WTC11 (cell line): ENCODE results near the gene HES4. TPM values are rescaled to one million over a fixed set of nuclear protein-coding genes. Genes with fewer than 3 reads are reported as not detected.

Experiments
- ATAC-seq: fragments of 200-7000 bp; cut with Tn5 transposase; 2 replicates; pipeline ENCODE4 v1.10.0; 2021; ENCODE audit warnings: mild to moderate bottlenecking, moderate library complexity
- CTCF ChIA-PET: fragments of 300-600 bp; sonication (Branson Sonifier 250); formaldehyde crosslinking; loops from one replicate; lab custom pipeline; 2021; ENCODE audit warnings: antibody characterized with exemption; lab: Charles Lee
- POLR2A ChIA-PET: fragments of 350-600 bp; sonication (Branson Sonifier 250); formaldehyde crosslinking; loops from one replicate; lab custom pipeline; 2021; ENCODE audit warnings: antibody characterized with exemption; lab: Charles Lee
- DNase-seq: peaks from one replicate; pipeline ENCODE4 v3.0.0; 2021; ENCODE audit warnings: low spot score
- H3K27ac Mint-ChIP-seq: 2 replicates; pipeline ENCODE4 v1.8.0; 2021; ENCODE audit warnings: mixed read lengths
- H3K27me3 Mint-ChIP-seq: 2 replicates; pipeline ENCODE4 v1.8.0; 2021; ENCODE audit warnings: low read depth, mild to moderate bottlenecking, moderate library complexity, mixed read lengths
- H3K36me3 Mint-ChIP-seq: 2 replicates; pipeline ENCODE4 v1.8.0; 2021; ENCODE audit warnings: mixed read lengths
- H3K4me1 Mint-ChIP-seq: 2 replicates; pipeline ENCODE4 v1.8.0; 2022; ENCODE audit warnings: mixed read lengths
- H3K4me3 Mint-ChIP-seq: 2 replicates; pipeline ENCODE4 v1.8.0; 2021; ENCODE audit warnings: mild to moderate bottlenecking, moderate library complexity, mixed read lengths
- H3K9me3 Mint-ChIP-seq: 2 replicates; pipeline ENCODE4 v1.8.0; 2021; ENCODE audit warnings: mixed read lengths
- ATF1 ChIP-seq: sonication (generic); formaldehyde crosslinking; IDR thresholded peaks from 2 replicates; pipeline ENCODE4 v1.8.1; 2023; ENCODE audit warnings: mild to moderate bottlenecking, moderate library complexity, missing genetic modification reagents
- CREB1 ChIP-seq: sonication (generic); formaldehyde crosslinking; IDR thresholded peaks from 2 replicates; pipeline ENCODE4 v1.8.0; 2023; ENCODE audit warnings: mild to moderate bottlenecking, missing genetic modification reagents
- ESRRA ChIP-seq: sonication (generic); formaldehyde crosslinking; IDR thresholded peaks from 2 replicates; pipeline ENCODE4 v1.8.1; 2022; ENCODE audit warnings: mild to moderate bottlenecking, missing genetic modification reagents, borderline replicate concordance
- FOXJ3 ChIP-seq: sonication (generic); formaldehyde crosslinking; IDR thresholded peaks from 2 replicates; pipeline ENCODE4 v1.9.0; 2021; ENCODE audit warnings: missing genetic modification reagents, mild to moderate bottlenecking, borderline replicate concordance
- GTF2I ChIP-seq: fragments of 250-450 bp; sonication (Bioruptor Pico); conservative IDR thresholded peaks from 2 replicates; pipeline ENCODE4 v1.4.0; 2021; ENCODE audit warnings: mild to moderate bottlenecking
- HMGA2 ChIP-seq: fragments of 250-450 bp; sonication (Bioruptor Pico); IDR thresholded peaks from 2 replicates; pipeline ENCODE4 v1.4.0; 2021; ENCODE audit warnings: mild to moderate bottlenecking, moderate library complexity
- IRF2 ChIP-seq: sonication (generic); formaldehyde crosslinking; IDR thresholded peaks from 2 replicates; pipeline ENCODE4 v1.8.0; 2022; ENCODE audit warnings: low read depth, missing genetic modification reagents, borderline replicate concordance
- JAZF1 ChIP-seq: fragments of 250-450 bp; sonication (Bioruptor Pico); IDR thresholded peaks from 2 replicates; pipeline ENCODE4 v1.9.0; 2021; ENCODE audit warnings: moderate library complexity, mild to moderate bottlenecking, inconsistent platforms
- MXD4 ChIP-seq: fragments of 250-450 bp; sonication (Bioruptor Pico); IDR thresholded peaks from 2 replicates; pipeline ENCODE4 v1.8.0; 2021; ENCODE audit warnings: mild to moderate bottlenecking, moderate library complexity, borderline replicate concordance
- MYBL2 ChIP-seq: sonication (generic); formaldehyde crosslinking; IDR thresholded peaks from 2 replicates; pipeline ENCODE4 v1.8.1; 2023; ENCODE audit warnings: mild to moderate bottlenecking, moderate library complexity, missing genetic modification reagents
- NFYB ChIP-seq: sonication (generic); formaldehyde crosslinking; conservative IDR thresholded peaks from 2 replicates; pipeline ENCODE4 v1.8.0; 2022; ENCODE audit warnings: low read depth, missing genetic modification reagents
- PRRX2 ChIP-seq: fragments of 250-450 bp; sonication (Bioruptor Pico); IDR thresholded peaks from 2 replicates; pipeline ENCODE4 v1.8.0; 2021; ENCODE audit warnings: mild to moderate bottlenecking
- SP1 ChIP-seq: sonication (generic); formaldehyde crosslinking; conservative IDR thresholded peaks from 2 replicates; pipeline ENCODE4 v1.8.1; 2022; ENCODE audit warnings: missing genetic modification reagents
- ZNF138 ChIP-seq: sonication (generic); formaldehyde crosslinking; conservative IDR thresholded peaks from 2 replicates; pipeline ENCODE4 v1.8.1; 2022; ENCODE audit warnings: mild to moderate bottlenecking, moderate library complexity, missing genetic modification reagents
- ZNF219 ChIP-seq: sonication (generic); formaldehyde crosslinking; IDR thresholded peaks from 2 replicates; pipeline ENCODE4 v1.8.0; 2023; ENCODE audit warnings: missing genetic modification reagents, mild to moderate bottlenecking, borderline replicate concordance
- ZNF232 ChIP-seq: sonication (generic); formaldehyde crosslinking; IDR thresholded peaks from 2 replicates; pipeline ENCODE4 v1.8.0; 2022; ENCODE audit warnings: mild to moderate bottlenecking, missing genetic modification reagents
- ZNF317 ChIP-seq: sonication (generic); formaldehyde crosslinking; IDR thresholded peaks from 2 replicates; pipeline ENCODE4 v1.8.1; 2023; ENCODE audit warnings: low read depth, mild to moderate bottlenecking, moderate library complexity, missing genetic modification reagents, borderline replicate concordance
- ZNF423 ChIP-seq: fragments of 250-450 bp; sonication (Bioruptor Pico); IDR thresholded peaks from 2 replicates; pipeline ENCODE4 v2.1.2; 2022; ENCODE audit warnings: mild to moderate bottlenecking, moderate library complexity
- total RNA-seq: library from RNA; stranded (reverse); gene quantifications from 3 replicates; pipeline ENCODE4 v1.2.3, GENCODE V29; 2021
- TF ChIP-seq, protein P1 (sequence below): sonication (generic); formaldehyde crosslinking; IDR thresholded peaks from 2 replicates; pipeline ENCODE4 v1.8.0; 2023; ENCODE audit warnings: mild to moderate bottlenecking, missing genetic modification reagents
- TF ChIP-seq, protein P2 (sequence below): sonication (generic); formaldehyde crosslinking; IDR thresholded peaks from 2 replicates; pipeline ENCODE4 v1.8.0; 2023; ENCODE audit warnings: missing genetic modification reagents
- TF ChIP-seq, protein P3 (sequence below): sonication (generic); formaldehyde crosslinking; IDR thresholded peaks from 2 replicates; pipeline ENCODE4 v1.8.0; 2022; ENCODE audit warnings: mild to moderate bottlenecking, missing genetic modification reagents
- TF ChIP-seq, protein P4 (sequence below): sonication (generic); formaldehyde crosslinking; IDR thresholded peaks from 2 replicates; pipeline ENCODE4 v1.8.1; 2023; ENCODE audit warnings: mild to moderate bottlenecking, missing genetic modification reagents, moderate library complexity

HES4 gene
- total RNA-seq, 1 experiment from 2014 or later = 4.5 TPM

DNA sequence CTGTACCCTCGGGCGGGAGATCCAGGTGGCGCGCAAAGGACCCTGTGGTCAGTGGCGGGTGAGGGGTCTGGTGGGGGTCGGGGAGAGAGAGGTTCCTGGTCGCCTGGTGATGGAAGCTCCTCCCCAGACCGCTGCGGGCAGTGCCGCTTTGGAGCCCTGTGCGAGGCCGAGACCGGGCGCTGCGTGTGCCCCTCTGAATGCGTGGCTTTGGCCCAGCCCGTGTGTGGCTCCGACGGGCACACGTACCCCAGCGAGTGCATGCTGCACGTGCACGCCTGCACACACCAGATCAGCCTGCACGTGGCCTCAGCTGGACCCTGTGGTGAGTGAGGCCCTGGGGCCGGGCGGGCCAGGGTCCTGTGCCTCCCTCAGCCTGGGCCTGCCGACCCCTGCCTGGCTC is 43.5 kb upstream of the HES4 start:
- POLR2A ChIA-PET = no interaction called here
- no peak overlapping the region for H3K4me3 Mint-ChIP-seq
- H3K9me3 Mint-ChIP-seq = no peaks in the 10 kb centered on the region

DNA sequence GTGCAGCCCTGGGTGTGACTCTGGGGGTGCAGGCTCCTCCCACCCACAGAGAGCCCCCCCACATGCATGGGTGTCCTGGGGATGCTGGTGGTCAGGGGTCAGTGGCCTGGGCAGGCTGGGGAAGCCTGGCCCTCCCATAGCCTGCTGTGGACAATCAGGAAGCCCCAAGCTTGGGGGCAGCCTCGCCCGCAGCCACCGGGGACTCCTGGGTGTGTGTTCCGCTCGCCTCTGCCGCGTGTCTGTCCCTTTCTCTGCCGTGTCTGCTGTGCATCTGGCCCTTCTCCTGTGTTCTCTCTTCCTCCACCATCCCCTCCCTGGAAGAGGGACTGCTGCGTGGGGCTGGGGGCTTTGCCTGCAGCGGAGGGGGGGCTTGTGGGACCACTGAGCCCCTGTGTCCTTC is 42.9 kb upstream of the HES4 start:
- H3K27me3 Mint-ChIP-seq = peaks cover 24% of the 10 kb centered on the region
- ATAC-seq (no peak), DNase-seq (no peak)
- TF ChIP-seq, protein P1, sequence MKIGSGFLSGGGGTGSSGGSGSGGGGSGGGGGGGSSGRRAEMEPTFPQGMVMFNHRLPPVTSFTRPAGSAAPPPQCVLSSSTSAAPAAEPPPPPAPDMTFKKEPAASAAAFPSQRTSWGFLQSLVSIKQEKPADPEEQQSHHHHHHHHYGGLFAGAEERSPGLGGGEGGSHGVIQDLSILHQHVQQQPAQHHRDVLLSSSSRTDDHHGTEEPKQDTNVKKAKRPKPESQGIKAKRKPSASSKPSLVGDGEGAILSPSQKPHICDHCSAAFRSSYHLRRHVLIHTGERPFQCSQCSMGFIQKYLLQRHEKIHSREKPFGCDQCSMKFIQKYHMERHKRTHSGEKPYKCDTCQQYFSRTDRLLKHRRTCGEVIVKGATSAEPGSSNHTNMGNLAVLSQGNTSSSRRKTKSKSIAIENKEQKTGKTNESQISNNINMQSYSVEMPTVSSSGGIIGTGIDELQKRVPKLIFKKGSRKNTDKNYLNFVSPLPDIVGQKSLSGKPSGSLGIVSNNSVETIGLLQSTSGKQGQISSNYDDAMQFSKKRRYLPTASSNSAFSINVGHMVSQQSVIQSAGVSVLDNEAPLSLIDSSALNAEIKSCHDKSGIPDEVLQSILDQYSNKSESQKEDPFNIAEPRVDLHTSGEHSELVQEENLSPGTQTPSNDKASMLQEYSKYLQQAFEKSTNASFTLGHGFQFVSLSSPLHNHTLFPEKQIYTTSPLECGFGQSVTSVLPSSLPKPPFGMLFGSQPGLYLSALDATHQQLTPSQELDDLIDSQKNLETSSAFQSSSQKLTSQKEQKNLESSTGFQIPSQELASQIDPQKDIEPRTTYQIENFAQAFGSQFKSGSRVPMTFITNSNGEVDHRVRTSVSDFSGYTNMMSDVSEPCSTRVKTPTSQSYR (CRISPR knock-in tag) = no peak
- no peak for TF ChIP-seq IRF2 (CRISPR knock-in tag)
- no peak for TF ChIP-seq MXD4
- TF ChIP-seq, protein P2, sequence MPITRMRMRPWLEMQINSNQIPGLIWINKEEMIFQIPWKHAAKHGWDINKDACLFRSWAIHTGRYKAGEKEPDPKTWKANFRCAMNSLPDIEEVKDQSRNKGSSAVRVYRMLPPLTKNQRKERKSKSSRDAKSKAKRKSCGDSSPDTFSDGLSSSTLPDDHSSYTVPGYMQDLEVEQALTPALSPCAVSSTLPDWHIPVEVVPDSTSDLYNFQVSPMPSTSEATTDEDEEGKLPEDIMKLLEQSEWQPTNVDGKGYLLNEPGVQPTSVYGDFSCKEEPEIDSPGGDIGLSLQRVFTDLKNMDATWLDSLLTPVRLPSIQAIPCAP (CRISPR knock-in tag) = no peak
- no peak for TF ChIP-seq ZNF317 (CRISPR knock-in tag)
- no peak for TF ChIP-seq FOXJ3 (CRISPR knock-in tag)
- no peak for TF ChIP-seq ZNF138
- no peak for TF ChIP-seq HMGA2 (CRISPR knock-in tag)
- H3K4me1 Mint-ChIP-seq = peaks cover 5% of the 10 kb centered on the region
- H3K27ac Mint-ChIP-seq = peak overlapping the region; percentile 36; the same call in 1 of the 2 replicates
- ChIA-PET CTCF (interaction anchor here (1.5 kb wide), 1 partner anchor 21 kb away, joined by 4 read pairs; no protein-coding TSS in a partner anchor), POLR2A (no interaction called here)
- H3K4me3 Mint-ChIP-seq = no peak overlapping the region
- H3K36me3 Mint-ChIP-seq = peaks cover 10% of the 10 kb centered on the region
- H3K9me3 Mint-ChIP-seq = no peaks in the 10 kb centered on the region

More for the DNA sequence above, 43.5 kb upstream of the HES4 start:
- peaks cover 5% of the 10 kb centered on the region for H3K4me1 Mint-ChIP-seq
- no peak for ATAC-seq
- H3K27me3 Mint-ChIP-seq = peaks cover 18% of the 10 kb centered on the region
- peaks cover 10% of the 10 kb centered on the region for H3K36me3 Mint-ChIP-seq
- DNase-seq = no peak
- TF ChIP-seq GTF2I (no peak), NFYB (CRISPR knock-in tag) (no peak), ZNF317 (CRISPR knock-in tag) (no peak), PRRX2 (CRISPR knock-in tag) (no peak), ESRRA (CRISPR knock-in tag) (no peak), ATF1 (CRISPR knock-in tag) (no peak), ZNF138 (no peak), ZNF219 (CRISPR knock-in tag) (no peak)
- H3K27ac Mint-ChIP-seq = peak overlapping the region; percentile 36; the same call in 1 of the 2 replicates
- CTCF ChIA-PET = interaction anchor here (1.5 kb wide), 1 partner anchor 21 kb away, joined by 4 read pairs; no protein-coding TSS in a partner anchor

DNA sequence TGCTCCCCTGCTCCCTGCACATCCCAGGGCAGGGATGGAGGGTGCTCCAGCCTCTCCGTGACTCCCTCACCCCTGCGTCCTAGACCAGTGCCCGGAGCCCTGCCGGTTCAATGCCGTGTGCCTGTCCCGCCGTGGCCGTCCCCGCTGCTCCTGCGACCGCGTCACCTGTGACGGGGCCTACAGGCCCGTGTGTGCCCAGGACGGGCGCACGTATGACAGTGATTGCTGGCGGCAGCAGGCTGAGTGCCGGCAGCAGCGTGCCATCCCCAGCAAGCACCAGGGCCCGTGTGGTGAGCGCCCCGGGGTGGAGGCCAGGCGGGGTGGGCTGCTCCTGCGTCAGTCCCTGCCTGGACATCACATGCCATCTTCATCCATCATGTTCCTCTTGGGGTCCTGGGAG is 42.0 kb upstream of the HES4 start:
- DNase-seq = no peak
- Mint-ChIP-seq H3K27me3 (peaks cover 33% of the 10 kb centered on the region), H3K36me3 (peaks cover 7% of the 10 kb centered on the region), H3K27ac (no peak overlapping the region), H3K9me3 (no peaks in the 10 kb centered on the region), H3K4me1 (peaks cover 5% of the 10 kb centered on the region), H3K4me3 (no peak overlapping the region)
- ATAC-seq = no peak
- CTCF ChIA-PET = interaction anchor here (1.1 to 4.0 kb wide), 6 partner anchors 10 to 47 kb away, joined by 3 to 35 read pairs (median 10); no protein-coding TSS in a partner anchor
- POLR2A ChIA-PET = interaction anchor here (1.9 to 2.9 kb wide), 3 partner anchors 17 to 57 kb away, joined by 5 to 15 read pairs (median 10); no protein-coding TSS in a partner anchor
- no peak for TF ChIP-seq HMGA2 (CRISPR knock-in tag)

DNA sequence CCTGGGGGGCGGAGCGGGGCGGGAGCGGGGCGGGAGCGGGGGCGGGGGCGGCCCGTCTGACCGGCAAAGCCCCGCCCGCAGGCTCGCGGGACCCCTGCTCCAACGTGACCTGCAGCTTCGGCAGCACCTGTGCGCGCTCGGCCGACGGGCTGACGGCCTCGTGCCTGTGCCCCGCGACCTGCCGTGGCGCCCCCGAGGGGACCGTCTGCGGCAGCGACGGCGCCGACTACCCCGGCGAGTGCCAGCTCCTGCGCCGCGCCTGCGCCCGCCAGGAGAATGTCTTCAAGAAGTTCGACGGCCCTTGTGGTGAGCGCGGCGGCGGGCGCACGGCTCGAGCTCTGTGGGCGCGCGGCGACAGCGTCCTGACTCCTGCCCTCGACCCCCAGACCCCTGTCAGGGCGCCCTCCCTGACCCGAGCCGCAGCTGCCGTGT is 41.2 kb upstream of the HES4 start:
- Mint-ChIP-seq H3K9me3 (no peaks in the 10 kb centered on the region), H3K4me1 (peaks cover 5% of the 10 kb centered on the region), H3K27ac (no peak overlapping the region), H3K27me3 (peaks cover 36% of the 10 kb centered on the region), H3K36me3 (peaks cover 8% of the 10 kb centered on the region), H3K4me3 (peak overlapping the region; percentile 25; the same call in 1 of the 2 replicates)
- TF ChIP-seq HMGA2 (CRISPR knock-in tag) (no peak), SP1 (CRISPR knock-in tag) (0 out of 2 replicates have a peak, but pooled peaks have one; percentile 22), CREB1 (CRISPR knock-in tag) (no peak), ZNF232 (CRISPR knock-in tag) (0 out of 2 replicates have a peak, but pooled peaks have one; percentile 50), JAZF1 (CRISPR knock-in tag) (no peak), MYBL2 (CRISPR knock-in tag) (0 out of 2 replicates have a peak, but pooled peaks have one; percentile 38), ZNF423 (CRISPR knock-in tag) (no peak)
- TF ChIP-seq, protein P3, sequence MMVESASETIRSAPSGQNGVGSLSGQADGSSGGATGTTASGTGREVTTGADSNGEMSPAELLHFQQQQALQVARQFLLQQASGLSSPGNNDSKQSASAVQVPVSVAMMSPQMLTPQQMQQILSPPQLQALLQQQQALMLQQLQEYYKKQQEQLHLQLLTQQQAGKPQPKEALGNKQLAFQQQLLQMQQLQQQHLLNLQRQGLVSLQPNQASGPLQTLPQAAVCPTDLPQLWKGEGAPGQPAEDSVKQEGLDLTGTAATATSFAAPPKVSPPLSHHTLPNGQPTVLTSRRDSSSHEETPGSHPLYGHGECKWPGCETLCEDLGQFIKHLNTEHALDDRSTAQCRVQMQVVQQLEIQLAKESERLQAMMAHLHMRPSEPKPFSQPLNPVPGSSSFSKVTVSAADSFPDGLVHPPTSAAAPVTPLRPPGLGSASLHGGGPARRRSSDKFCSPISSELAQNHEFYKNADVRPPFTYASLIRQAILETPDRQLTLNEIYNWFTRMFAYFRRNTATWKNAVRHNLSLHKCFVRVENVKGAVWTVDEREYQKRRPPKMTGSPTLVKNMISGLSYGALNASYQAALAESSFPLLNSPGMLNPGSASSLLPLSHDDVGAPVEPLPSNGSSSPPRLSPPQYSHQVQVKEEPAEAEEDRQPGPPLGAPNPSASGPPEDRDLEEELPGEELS (CRISPR knock-in tag) = peak; percentile 77; the same call in 1 of the 2 replicates
- TF ChIP-seq, protein P4, sequence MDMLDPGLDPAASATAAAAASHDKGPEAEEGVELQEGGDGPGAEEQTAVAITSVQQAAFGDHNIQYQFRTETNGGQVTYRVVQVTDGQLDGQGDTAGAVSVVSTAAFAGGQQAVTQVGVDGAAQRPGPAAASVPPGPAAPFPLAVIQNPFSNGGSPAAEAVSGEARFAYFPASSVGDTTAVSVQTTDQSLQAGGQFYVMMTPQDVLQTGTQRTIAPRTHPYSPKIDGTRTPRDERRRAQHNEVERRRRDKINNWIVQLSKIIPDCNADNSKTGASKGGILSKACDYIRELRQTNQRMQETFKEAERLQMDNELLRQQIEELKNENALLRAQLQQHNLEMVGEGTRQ = peak; percentile 31
- ATAC-seq (peak; percentile 56), DNase-seq (peak; percentile 82)
- ChIA-PET POLR2A (interaction anchor here (0.6 to 2.9 kb wide), 7 partner anchors 10 to 130 kb away, joined by 3 to 15 read pairs (median 3); partner anchors contain the start of gene HES4), CTCF (interaction anchor here (0.7 to 4.0 kb wide), 22 partner anchors 9 to 251 kb away, joined by 3 to 35 read pairs (median 4); partner anchors contain the start of genes AGRN, ISG15 and TTLL10)
